SK-N-SH (cell line): Measurements from ENCODE around the gene FYB2. TPM values are rescaled to one million over a fixed set of nuclear protein-coding genes. Genes with fewer than 3 reads are reported as not detected.

Experiments
- CTCF ChIA-PET: fragments of 300-600, 350-600 bp; formaldehyde crosslinking; extraction: SDS; loops from one replicate; lab custom pipeline; 2021; lab: Yijun Ruan, JAX
- POLR2A ChIA-PET: fragments of 350-600 bp; sonication (Branson Sonifier 250); formaldehyde crosslinking; extraction: SDS; loops from one replicate; lab custom pipeline; 2020; ENCODE audit warnings: antibody characterized with exemption, inconsistent platforms; lab: Yijun Ruan, JAX
- DNase-seq: peaks from one replicate; pipeline ENCODE4 v3.0.0; 2012
- H2AFZ ChIP-seq: fragments of 200-600 bp; sonication (generic); 2 replicates; pipeline ENCODE4 v1.8.1; 2016; ENCODE audit warnings: antibody characterized with exemption, mild to moderate bottlenecking, low read depth
- H3F3A ChIP-seq: fragments of 200-600 bp; sonication (generic); replicated peaks from 2 replicates; pipeline ENCODE3; 2016; ENCODE audit warnings: antibody characterized with exemption, mild to moderate bottlenecking; ENCODE audit not compliant: insufficient read depth
- H3K27ac ChIP-seq, 2 experiments: fragments of 200-500 bp in 1 of 2; fragments of 200-600 bp in 1 of 2; sonication (Bioruptor generic) in 1 of 2; sonication (generic), shearing (Covaris generic) in 1 of 2; 2 replicates each; pipeline versions ENCODE4 v1.5.1 to v1.6.1; 2014 to 2016; ENCODE audit warnings: low read depth in 2 of 2, inconsistent platforms in 1 of 2, low read length in 1 of 2, mild to moderate bottlenecking in 1 of 2, mixed read lengths in 1 of 2
- H3K27me3 ChIP-seq: fragments of 200-600 bp; sonication (generic), shearing (Covaris generic); 2 replicates; pipeline ENCODE4 v1.6.1; 2016; ENCODE audit warnings: mixed run types; ENCODE audit not compliant: insufficient read depth
- H3K36me3 ChIP-seq, 2 experiments: fragments of 200-500 bp in 1 of 2; fragments of 200-600 bp in 1 of 2; sonication (Bioruptor generic) in 1 of 2; sonication (generic) in 1 of 2; replicated peaks in 1 of 2; 2 replicates each; pipeline versions ENCODE3 to v1.5.1; 2014 to 2016; ENCODE audit warnings: low read length in 1 of 2, mild to moderate bottlenecking in 1 of 2; ENCODE audit not compliant: insufficient read depth in 2 of 2, control insufficient read depth in 1 of 2
- H3K4me1 ChIP-seq, 2 experiments: fragments of 200-500 bp in 1 of 2; fragments of 200-600 bp in 1 of 2; sonication (Bioruptor generic) in 1 of 2; sonication (generic), shearing (Covaris generic) in 1 of 2; 2 replicates each; pipeline versions ENCODE4 v1.5.1 to v1.6.1; 2014 to 2016; ENCODE audit warnings: low read depth in 1 of 2, low read length in 1 of 2, mixed run types in 1 of 2; ENCODE audit not compliant: insufficient read depth in 2 of 2, control insufficient read depth in 1 of 2
- H3K4me2 ChIP-seq: fragments of 200-600 bp; sonication (generic), shearing (Covaris generic); 2 replicates; pipeline ENCODE4 v1.6.1; 2017; ENCODE audit warnings: mixed run types
- H3K4me3 ChIP-seq, 2 experiments: fragments of 200-500 bp in 1 of 2; fragments of 200-600 bp in 1 of 2; sonication (Bioruptor generic) in 1 of 2; sonication (generic), shearing (Covaris generic) in 1 of 2; 2 replicates each; pipeline versions ENCODE4 v1.5.1 to v1.8.1; 2014 to 2016; ENCODE audit warnings: low read depth in 2 of 2, inconsistent platforms in 1 of 2, low read length in 1 of 2, mild to moderate bottlenecking in 1 of 2, mixed read lengths in 1 of 2, moderate library complexity in 1 of 2
- H3K79me2 ChIP-seq: fragments of 200-600 bp; sonication (generic); 2 replicates; pipeline ENCODE4 v1.8.1; 2017; ENCODE audit warnings: mild to moderate bottlenecking; ENCODE audit not compliant: insufficient read depth
- H3K9ac ChIP-seq: fragments of 200-600 bp; sonication (generic); 2 replicates; pipeline ENCODE4 v1.6.1; 2017; ENCODE audit warnings: mixed run types
- H3K9me2 ChIP-seq: fragments of 200-600 bp; sonication (generic); 2 replicates; pipeline ENCODE4 v1.6.1; 2017; ENCODE audit warnings: mixed run types
- H3K9me3 ChIP-seq: fragments of 200-600 bp; sonication (generic); 2 replicates; pipeline ENCODE4 v1.6.1; 2017; ENCODE audit warnings: mixed run types, mild to moderate bottlenecking, moderate library complexity
- H4K20me1 ChIP-seq: fragments of 200-600 bp; sonication (generic); 2 replicates; pipeline ENCODE4 v1.6.1; 2017; ENCODE audit warnings: mild to moderate bottlenecking, mixed run types; ENCODE audit not compliant: insufficient read depth
- ELF1 ChIP-seq: IDR thresholded peaks from 2 replicates; pipeline ENCODE4 v1.4.0; 2012
- FOSL2 ChIP-seq: IDR thresholded peaks from 2 replicates; pipeline ENCODE4 v1.4.0; 2012; ENCODE audit warnings: low read depth, mild to moderate bottlenecking, moderate library complexity, borderline replicate concordance
- FOXM1 ChIP-seq: IDR thresholded peaks from 2 replicates; pipeline ENCODE4 v1.4.0; 2012; ENCODE audit warnings: low read depth, mild to moderate bottlenecking
- GABPA ChIP-seq: IDR thresholded peaks from 2 replicates; pipeline ENCODE4 v1.4.0; 2012; ENCODE audit warnings: low read depth, mild to moderate bottlenecking
- GATA2 ChIP-seq: sonication (generic); formaldehyde crosslinking; IDR thresholded peaks from 2 replicates; pipeline ENCODE4 v1.5.0; 2020; ENCODE audit warnings: mild to moderate bottlenecking, missing genetic modification reagents
- JUND ChIP-seq: IDR thresholded peaks from 2 replicates; pipeline ENCODE4 v1.4.0; 2012
- MXI1 ChIP-seq: IDR thresholded peaks from 2 replicates; pipeline ENCODE4 v1.6.1; 2012; ENCODE audit warnings: mild to moderate bottlenecking, low read depth, low read length, improper control_type of control experiment
- NFIC ChIP-seq: IDR thresholded peaks from 2 replicates; pipeline ENCODE4 v1.4.0; 2012; ENCODE audit warnings: borderline replicate concordance
- NRF1 ChIP-seq: IDR thresholded peaks from 2 replicates; pipeline ENCODE4 v1.6.1; 2012; ENCODE audit warnings: low read depth, mild to moderate bottlenecking, low read length
- RCOR1 ChIP-seq: fragments of 150-350 bp; IDR thresholded peaks from 2 replicates; pipeline ENCODE4 v1.6.1; 2017; ENCODE audit warnings: antibody characterized with exemption, low read length
- RFX5 ChIP-seq: IDR thresholded peaks from 2 replicates; pipeline ENCODE4 v1.6.1; 2012; ENCODE audit warnings: mild to moderate bottlenecking, improper control_type of control experiment, low read length
- SIN3A ChIP-seq: IDR thresholded peaks from 2 replicates; pipeline ENCODE4 v1.6.1; 2012; ENCODE audit warnings: low read depth, mild to moderate bottlenecking, low read length, moderate library complexity, borderline replicate concordance
- TCF12 ChIP-seq: IDR thresholded peaks from 2 replicates; pipeline ENCODE4 v1.4.0; 2012
- YY1 ChIP-seq: IDR thresholded peaks from 2 replicates; pipeline ENCODE4 v1.4.0; 2012; ENCODE audit warnings: low read depth, mild to moderate bottlenecking
- polyA plus RNA-seq, 3 experiments: library from polyadenylated mRNA; depleted of rRNA; stranded (reverse); fragments of >200 nt; gene quantifications; 2 replicates each; pipeline ENCODE4 v1.2.3, GENCODE V29; 2012
- TF ChIP-seq, protein P1 (sequence below): fragments of 150-350 bp; IDR thresholded peaks from 2 replicates; pipeline ENCODE4 v1.6.1; 2017; ENCODE audit warnings: antibody characterized with exemption, low read length, low read depth, borderline replicate concordance
- TF ChIP-seq, protein P2 (sequence below): fragments of 150-350 bp; IDR thresholded peaks from 2 replicates; pipeline ENCODE4 v1.6.1; 2016; ENCODE audit warnings: mild to moderate bottlenecking, low read depth, low read length
- TF ChIP-seq, protein P3 (sequence below): IDR thresholded peaks from 2 replicates; pipeline ENCODE4 v1.6.1; 2012; ENCODE audit warnings: mild to moderate bottlenecking, low read depth, low read length, moderate library complexity

FYB2 gene
- polyA plus RNA-seq, 1 of the 3 experiments (the other 2 are of a cell fraction), result not detected

DNA sequence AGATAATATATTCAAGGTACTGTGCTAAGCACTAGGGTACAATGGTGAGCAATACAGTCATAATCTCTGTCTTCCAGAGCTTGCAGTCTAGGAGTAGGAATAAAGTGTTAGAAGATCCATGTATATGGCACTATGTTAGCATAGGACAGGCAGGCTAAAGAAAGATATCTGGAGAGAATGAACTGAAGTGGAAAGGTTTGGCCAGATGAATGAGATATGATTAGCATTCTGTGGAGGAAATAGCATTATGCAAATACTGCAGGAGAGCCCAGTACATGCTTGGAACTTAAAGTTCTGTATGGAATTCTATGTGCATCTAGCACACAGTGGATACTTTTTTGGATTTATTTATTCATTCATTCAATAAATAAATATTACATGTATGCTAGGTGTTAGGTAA is 40.1 kb upstream of the FYB2 start:
- Histone ChIP-seq H2AFZ (no peak overlapping the region), H3K9me3 (no peaks in the 10 kb centered on the region), H3K27me3 (no peaks in the 10 kb centered on the region), H4K20me1 (no peaks in the 10 kb centered on the region), H3F3A (no peaks in the 10 kb centered on the region), H3K9ac (no peak overlapping the region), H3K9me2 (no peaks in the 10 kb centered on the region), H3K27ac (no peak overlapping the region)
- POLR2A ChIA-PET, result no interaction called here
- DNase-seq, result no peak
- CTCF ChIA-PET, result no interaction called here
- no peak for TF ChIP-seq TCF12
- TF ChIP-seq ELF1, result no peak
- no peak for TF ChIP-seq SIN3A
- TF ChIP-seq JUND, result no peak
- TF ChIP-seq, protein P1, sequence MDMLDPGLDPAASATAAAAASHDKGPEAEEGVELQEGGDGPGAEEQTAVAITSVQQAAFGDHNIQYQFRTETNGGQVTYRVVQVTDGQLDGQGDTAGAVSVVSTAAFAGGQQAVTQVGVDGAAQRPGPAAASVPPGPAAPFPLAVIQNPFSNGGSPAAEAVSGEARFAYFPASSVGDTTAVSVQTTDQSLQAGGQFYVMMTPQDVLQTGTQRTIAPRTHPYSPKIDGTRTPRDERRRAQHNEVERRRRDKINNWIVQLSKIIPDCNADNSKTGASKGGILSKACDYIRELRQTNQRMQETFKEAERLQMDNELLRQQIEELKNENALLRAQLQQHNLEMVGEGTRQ, result no peak
- TF ChIP-seq FOSL2, result no peak
- no peak for TF ChIP-seq NRF1
- TF ChIP-seq GABPA, result no peak
- TF ChIP-seq, all 33 proteins: peak for 0
- Histone ChIP-seq H3K4me1 (no peaks in the 10 kb centered on the region), H3K79me2 (no peaks in the 10 kb centered on the region), H3K36me3 (no peaks in the 10 kb centered on the region), H3K4me2 (no peak overlapping the region), H3K4me3 (no peak overlapping the region)

DNA sequence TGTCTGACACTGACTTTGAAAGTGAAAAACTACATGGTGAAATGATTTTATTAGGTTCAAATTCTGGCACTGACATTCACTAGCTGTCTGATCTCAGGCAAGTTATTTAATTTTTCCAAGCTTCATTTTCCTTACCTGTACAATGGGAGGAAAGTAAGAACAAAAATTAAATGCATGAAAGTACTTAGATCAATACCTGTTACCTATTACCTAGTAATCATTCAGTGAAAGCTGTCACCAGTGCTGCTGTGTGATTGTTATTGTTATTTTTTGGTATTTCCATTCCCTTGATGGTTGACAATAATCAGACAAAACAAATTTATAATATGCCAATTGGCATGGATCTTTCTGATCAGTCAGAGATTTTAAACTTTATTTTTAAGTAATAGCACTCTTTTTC is 37.0 kb upstream of the FYB2 start:
- H3K9me2 ChIP-seq, result no peaks in the 10 kb centered on the region
- no peak overlapping the region for H2AFZ ChIP-seq
- no peaks in the 10 kb centered on the region for H3K9me3 ChIP-seq
- POLR2A ChIA-PET, result no interaction called here
- no peak overlapping the region for H3K27ac ChIP-seq
- no peaks in the 10 kb centered on the region for H3K27me3 ChIP-seq
- no peaks in the 10 kb centered on the region for H3K4me1 ChIP-seq
- H4K20me1 ChIP-seq, result no peaks in the 10 kb centered on the region
- no peaks in the 10 kb centered on the region for H3K36me3 ChIP-seq
- no peaks in the 10 kb centered on the region for H3K79me2 ChIP-seq
- no peak for TF ChIP-seq FOSL2
- TF ChIP-seq TCF12, result no peak
- no peak for TF ChIP-seq GATA2 (CRISPR knock-in tag)
- TF ChIP-seq RFX5, result no peak
- TF ChIP-seq NFIC, result no peak
- TF ChIP-seq FOXM1, result no peak
- TF ChIP-seq, protein P2, sequence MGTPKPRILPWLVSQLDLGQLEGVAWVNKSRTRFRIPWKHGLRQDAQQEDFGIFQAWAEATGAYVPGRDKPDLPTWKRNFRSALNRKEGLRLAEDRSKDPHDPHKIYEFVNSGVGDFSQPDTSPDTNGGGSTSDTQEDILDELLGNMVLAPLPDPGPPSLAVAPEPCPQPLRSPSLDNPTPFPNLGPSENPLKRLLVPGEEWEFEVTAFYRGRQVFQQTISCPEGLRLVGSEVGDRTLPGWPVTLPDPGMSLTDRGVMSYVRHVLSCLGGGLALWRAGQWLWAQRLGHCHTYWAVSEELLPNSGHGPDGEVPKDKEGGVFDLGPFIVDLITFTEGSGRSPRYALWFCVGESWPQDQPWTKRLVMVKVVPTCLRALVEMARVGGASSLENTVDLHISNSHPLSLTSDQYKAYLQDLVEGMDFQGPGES, result no peak
- TF ChIP-seq RCOR1, result no peak
- no peak for TF ChIP-seq YY1
- TF ChIP-seq MXI1, result no peak
- TF ChIP-seq, protein P3, sequence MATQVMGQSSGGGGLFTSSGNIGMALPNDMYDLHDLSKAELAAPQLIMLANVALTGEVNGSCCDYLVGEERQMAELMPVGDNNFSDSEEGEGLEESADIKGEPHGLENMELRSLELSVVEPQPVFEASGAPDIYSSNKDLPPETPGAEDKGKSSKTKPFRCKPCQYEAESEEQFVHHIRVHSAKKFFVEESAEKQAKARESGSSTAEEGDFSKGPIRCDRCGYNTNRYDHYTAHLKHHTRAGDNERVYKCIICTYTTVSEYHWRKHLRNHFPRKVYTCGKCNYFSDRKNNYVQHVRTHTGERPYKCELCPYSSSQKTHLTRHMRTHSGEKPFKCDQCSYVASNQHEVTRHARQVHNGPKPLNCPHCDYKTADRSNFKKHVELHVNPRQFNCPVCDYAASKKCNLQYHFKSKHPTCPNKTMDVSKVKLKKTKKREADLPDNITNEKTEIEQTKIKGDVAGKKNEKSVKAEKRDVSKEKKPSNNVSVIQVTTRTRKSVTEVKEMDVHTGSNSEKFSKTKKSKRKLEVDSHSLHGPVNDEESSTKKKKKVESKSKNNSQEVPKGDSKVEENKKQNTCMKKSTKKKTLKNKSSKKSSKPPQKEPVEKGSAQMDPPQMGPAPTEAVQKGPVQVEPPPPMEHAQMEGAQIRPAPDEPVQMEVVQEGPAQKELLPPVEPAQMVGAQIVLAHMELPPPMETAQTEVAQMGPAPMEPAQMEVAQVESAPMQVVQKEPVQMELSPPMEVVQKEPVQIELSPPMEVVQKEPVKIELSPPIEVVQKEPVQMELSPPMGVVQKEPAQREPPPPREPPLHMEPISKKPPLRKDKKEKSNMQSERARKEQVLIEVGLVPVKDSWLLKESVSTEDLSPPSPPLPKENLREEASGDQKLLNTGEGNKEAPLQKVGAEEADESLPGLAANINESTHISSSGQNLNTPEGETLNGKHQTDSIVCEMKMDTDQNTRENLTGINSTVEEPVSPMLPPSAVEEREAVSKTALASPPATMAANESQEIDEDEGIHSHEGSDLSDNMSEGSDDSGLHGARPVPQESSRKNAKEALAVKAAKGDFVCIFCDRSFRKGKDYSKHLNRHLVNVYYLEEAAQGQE, result no peak
- TF ChIP-seq NRF1, result no peak
- no peaks in the 10 kb centered on the region for H3F3A ChIP-seq
- H3K4me3 ChIP-seq, result no peak overlapping the region
- DNase-seq, result no peak
- CTCF ChIA-PET, result no interaction called here
- no peak overlapping the region for H3K4me2 ChIP-seq
- H3K9ac ChIP-seq, result no peak overlapping the region
